Choroid plexus epithelial cell (primary cell): ENCODE measurements around the gene HSD17B14.
"Not testable (repeated sequence)": the region's sequence is repeated elsewhere in the genome, so short reads cannot be mapped to it uniquely, and the experiment has no call there.

Experiments
- DNase-seq: peaks from one replicate; pipeline ENCODE4 v3.0.0-alpha.2; 2010; ENCODE audit warnings: low read depth
- H3K4me3 ChIP-seq: 2 replicates; pipeline ENCODE4 v1.5.1; 2011; ENCODE audit warnings: low read depth, mild to moderate bottlenecking, control low read depth, low read length, moderate library complexity
- TF ChIP-seq, protein P1 (sequence below): conservative IDR thresholded peaks from 2 replicates; pipeline ENCODE4 v1.5.1; 2011; ENCODE audit warnings: low read depth, mild to moderate bottlenecking, control low read depth, inconsistent platforms, low read length, moderate library complexity

HSD17B14 gene

DNA sequence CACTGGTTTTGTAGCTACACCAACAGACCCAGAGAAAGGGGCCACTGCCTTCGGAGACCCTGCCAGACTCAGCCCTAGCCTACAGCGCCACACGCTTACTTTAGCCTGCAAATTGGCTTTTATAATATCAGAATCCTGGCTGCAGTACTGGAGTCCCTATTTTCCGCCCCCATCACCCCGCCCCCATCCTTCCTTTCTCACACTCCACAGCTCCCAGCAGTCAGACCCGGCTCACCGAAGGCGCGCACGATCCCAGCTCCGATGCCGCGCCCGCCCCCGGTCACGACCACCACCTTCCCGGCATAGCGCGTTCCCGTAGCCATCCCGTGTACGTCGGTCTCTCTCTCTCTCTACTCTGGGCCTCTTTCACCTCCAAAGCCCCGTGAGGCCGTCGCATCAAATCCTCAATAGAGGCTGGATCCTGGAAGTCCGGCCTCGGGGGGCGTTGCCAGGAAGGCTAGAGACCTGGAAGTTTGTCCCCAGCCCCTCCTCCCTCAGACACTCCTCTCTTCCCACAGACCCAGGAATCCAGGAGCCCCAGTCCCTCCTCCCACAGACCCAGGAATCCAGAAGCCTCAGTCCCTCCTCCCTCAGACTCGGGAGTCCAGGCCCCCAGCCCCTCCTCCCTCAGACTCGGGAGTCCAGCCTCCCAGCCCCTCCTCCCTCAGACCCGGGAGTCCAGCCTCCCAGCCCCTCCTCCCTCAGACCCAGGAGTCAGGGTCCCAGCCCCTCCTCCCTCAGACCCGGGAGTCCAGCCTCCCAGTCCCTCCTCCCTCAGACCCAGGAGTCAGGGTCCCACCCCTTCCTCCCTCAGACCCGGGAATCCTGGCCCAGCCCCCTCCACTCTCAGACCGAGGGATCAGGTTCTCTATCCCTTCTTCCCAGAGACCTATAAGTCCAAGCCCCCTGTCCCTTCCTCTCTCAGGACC, at the start of gene HSD17B14:
TSS of gene HSD17B14 (minus strand) at position 403 of the 929 bp plus-strand sequence. CDS start at position 323, 80 bp downstream.
- peak; percentile 71 for DNase-seq
- H3K4me3 ChIP-seq, result peak within 1 kb of the TSS; percentile 74
- TF ChIP-seq, protein P1, sequence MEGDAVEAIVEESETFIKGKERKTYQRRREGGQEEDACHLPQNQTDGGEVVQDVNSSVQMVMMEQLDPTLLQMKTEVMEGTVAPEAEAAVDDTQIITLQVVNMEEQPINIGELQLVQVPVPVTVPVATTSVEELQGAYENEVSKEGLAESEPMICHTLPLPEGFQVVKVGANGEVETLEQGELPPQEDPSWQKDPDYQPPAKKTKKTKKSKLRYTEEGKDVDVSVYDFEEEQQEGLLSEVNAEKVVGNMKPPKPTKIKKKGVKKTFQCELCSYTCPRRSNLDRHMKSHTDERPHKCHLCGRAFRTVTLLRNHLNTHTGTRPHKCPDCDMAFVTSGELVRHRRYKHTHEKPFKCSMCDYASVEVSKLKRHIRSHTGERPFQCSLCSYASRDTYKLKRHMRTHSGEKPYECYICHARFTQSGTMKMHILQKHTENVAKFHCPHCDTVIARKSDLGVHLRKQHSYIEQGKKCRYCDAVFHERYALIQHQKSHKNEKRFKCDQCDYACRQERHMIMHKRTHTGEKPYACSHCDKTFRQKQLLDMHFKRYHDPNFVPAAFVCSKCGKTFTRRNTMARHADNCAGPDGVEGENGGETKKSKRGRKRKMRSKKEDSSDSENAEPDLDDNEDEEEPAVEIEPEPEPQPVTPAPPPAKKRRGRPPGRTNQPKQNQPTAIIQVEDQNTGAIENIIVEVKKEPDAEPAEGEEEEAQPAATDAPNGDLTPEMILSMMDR, result no peak

DNA sequence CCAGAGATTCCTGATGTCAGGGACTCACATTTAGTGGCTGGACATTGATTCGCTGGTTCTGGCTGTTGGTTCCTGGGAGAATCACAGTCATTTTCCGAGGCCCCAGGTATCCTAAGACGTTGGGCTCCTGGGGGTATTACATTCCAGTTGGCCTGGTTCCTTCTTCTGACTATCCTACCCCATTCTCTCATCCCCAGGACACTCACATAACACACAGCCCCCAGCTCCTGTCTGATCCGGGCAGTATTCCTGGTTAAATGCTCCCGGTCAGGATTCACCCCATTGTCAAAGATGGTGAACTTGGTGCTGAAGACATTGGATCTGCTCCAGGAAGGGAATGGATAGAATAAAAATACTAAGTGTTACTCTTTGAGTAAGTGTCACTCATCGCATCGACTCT, 47.4 kb upstream of the HSD17B14 start:
- no peak for DNase-seq
- TF ChIP-seq, protein P1, result no peak
- H3K4me3 ChIP-seq, result no peak overlapping the region

DNA sequence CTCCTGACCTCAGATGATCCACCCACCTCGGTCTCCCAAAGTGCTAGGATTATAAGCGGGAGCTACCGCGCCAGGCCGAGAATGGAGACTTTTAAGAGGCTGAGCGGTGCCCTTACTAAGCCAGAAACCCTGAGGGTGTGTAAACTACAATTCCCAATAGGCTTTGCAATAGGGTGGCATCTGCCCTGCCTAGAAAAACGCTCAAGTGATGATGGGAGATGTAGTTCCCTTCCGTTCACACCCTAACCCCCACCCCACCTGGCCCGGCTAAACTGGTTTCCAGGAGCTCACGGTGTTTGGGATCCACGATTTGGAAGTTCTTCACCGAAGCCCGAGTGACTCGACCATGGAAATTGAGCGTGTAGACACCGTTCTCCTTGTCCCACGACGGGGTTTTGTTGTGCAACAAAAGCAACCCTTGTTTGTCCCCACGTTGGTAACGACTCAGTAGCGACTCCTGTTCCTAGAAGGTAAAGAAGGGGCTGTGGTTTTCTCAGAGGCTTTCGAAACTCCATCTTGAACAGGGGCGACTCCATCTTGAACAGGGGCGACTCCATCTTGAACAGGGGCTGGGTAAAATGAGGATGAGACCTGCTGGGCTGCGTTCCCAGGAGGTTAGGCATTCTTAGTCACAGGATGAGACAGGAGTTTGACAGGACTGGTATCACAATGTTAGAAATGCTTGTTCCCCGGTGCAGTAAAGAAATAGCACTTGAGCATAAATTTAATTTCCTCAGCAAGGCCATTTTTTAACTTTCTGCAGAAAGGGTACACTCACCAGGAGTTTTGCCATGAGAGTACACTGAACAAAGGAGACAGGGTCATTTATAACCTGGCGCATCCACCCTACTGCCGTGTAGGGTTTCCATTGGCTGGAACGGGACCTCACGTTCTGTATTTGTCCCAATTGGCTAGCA, 45.7 kb upstream of the HSD17B14 start:
- DNase-seq, result peak; percentile 23
- H3K4me3 ChIP-seq, result no peak overlapping the region
- TF ChIP-seq, protein P1, result no peak

DNA sequence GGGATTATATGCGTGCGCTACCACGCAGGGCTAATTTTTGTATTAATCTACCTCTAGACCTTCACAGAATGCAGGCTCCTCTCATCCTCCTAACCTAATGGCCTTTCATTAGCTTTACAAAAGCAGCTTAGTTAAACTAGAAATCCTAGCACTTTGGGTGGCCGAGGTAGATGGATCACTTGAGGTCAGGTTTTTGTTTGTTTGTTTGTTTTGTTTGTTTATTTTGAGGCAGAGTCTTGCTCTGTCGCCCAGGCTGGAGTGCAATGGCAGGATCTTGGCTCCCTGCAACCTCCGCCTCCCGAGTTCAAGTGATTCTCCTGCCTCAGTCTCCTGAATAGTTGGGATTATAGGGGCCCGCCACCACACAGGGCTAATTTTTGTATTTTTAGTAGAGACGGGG, 43.4 kb upstream of the HSD17B14 start:
- DNase-seq, H3K4me3 ChIP-seq: not testable (repeated sequence)

DNA sequence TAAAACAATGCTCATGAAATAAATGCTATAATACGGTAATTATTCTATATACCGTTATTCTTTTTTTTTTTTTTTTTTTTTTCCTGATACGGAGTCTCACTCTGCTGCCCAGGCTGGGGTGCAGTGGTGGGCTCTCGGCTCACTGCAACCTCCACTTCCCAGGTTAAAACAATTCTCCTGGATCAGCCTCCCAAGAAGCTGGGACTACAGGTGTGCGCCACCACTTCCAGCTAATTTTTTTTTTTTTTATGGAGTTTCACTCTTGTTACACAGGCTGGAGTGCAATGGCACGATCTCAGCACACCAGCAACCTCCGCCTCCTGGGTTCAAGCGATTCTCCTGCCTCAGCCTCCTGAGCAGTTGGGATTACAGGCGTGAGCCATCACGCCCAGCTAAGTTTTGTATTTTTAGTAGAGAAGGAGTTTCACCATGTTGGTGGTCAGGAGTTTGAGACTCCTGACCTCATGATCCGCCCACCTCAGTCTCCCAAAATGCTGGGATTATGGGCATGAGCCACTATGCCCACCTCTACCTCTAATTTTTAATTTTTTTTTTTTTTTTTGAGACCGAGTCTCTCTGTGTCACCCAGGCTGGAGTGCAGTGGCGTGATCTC, 42.8 kb upstream of the HSD17B14 start:
- H3K4me3 ChIP-seq, result no peak overlapping the region
- TF ChIP-seq, protein P1, result no peak
- DNase-seq, result no peak

DNA sequence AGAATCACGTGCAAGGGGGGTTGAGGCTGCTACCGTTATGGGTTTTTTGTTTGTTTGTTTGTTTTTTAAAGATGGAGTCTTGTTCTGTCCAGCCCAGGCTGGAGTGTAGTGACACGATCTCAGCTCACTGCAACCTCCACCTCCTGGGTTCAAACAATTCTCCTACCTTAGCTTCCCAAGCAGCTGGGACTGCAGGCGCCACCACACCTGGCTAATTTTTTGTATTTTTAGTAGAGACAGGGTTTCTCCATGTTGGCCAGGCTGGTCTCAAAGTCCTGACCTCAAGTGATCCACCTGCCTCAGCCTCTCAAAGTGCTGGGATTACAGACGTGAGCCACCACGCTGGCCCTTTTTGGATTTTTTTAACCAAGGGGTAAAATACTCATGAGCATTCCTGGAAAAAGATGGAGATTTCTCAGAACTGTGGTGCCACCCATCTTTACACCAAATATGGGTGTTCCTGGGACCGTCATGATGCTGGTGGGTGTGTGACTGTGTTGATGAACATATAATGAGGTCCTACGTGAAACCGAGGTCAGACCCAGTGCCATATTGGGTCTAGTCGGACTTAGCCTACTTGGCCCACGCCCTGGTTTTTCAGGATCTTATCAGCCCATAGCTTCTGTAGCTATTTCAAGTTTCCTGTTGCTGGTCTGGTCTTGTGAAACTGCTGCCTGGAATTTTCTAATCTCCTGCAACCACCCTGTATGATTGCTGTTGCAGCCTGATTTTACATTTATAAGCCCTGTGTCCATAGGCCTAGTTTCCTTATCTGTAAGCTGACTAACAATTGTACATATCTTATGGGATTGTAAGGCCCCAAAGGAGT, 42.1 kb upstream of the HSD17B14 start:
- H3K4me3 ChIP-seq, result no peak overlapping the region
- DNase-seq, result peak; percentile 61
- TF ChIP-seq, protein P1, result no peak
